SK-N-MC (cell line): ENCODE results near the gene RASSF3.

Experiments used
- EZH2 ChIP-seq: fragments of 200-600 bp; sonication (generic); IDR thresholded peaks from one replicate; pipeline ENCODE4 v1.6.1; 2017; ENCODE audit warnings: antibody characterized with exemption
- FOXP2 ChIP-seq: optimal IDR thresholded peaks from 2 replicates; pipeline ENCODE3; 2011; ENCODE audit warnings: mild to moderate bottlenecking, moderate library complexity; ENCODE audit not compliant: insufficient read depth; ENCODE audit errors: extremely low read length, control extremely low read depth
- POLR2AphosphoS5 ChIP-seq: IDR thresholded peaks from 2 replicates; pipeline ENCODE4 v1.6.1; 2012; ENCODE audit warnings: mild to moderate bottlenecking, low read depth, low read length, borderline replicate concordance

DNA sequence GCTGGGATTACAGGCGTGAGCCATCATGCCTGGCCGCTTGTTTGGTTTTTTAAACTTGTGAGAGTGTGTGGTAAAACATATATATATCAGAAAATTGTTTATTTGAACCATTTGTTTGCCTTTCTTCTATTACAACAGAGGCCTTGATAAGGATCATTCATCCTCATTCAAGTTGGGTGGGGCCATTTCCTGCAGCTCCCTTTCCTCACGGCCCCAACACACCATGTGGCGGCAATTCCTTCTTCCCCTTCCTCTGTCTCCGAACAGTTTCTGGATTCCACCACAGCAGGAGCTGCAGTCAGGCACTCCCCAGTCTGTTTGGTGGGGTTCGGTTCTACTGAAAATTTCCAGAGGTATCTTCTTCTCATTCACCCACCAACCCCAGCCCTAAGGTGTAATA is 42.0 kb upstream of the RASSF3 start:
- no peak for TF ChIP-seq POLR2AphosphoS5
- TF ChIP-seq EZH2, result no peak
- no peak for TF ChIP-seq FOXP2
